Stimulated activated CD8-positive, alpha-beta memory T cell treated with anti-CD3 and anti-CD28 coated beads, Interleukin-15, amount 100 ng/mL, for 24 hours (primary cell): ENCODE data around the gene MYPN.
"Not testable (repeated sequence)": the region's sequence is repeated elsewhere in the genome, so short reads cannot be mapped to it uniquely, and the experiment has no call there.

Experiments
- DNase-seq: peaks from one replicate; pipeline ENCODE4 v3.0.0-alpha.2; 2020; ENCODE audit warnings: low read depth

Gene MYPN

DNA sequence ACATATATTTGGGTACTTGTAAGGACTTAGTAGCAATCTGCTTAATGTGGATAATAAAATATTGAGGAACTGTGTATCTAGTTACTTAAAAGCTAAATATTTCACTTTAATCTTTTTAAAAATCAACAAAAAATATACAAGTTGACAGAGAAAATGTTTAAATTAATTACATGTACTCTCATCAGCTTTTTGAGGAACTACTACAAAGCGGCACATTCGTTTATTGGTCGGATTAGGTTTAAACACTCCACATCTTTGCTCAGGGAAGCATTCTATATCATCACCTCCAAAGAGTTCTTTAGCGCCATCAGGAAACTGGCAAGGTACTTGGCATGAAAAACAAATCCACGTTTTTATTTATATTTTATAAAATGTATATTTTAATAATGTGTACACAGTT is 121.0 kb downstream of the MYPN start:
- no peak for DNase-seq

GRCh38 chr10:68231106-68231816 is 122.0 kb downstream of the MYPN start:
- peak; percentile 23 for DNase-seq

GRCh38 chr10:68231817-68232251 is 122.5 kb downstream of the MYPN start, which contains the start of gene ATOH7:
TSS of gene ATOH7 (minus strand) at chr10:68232113. CDS start at chr10:68231677, 436 bp downstream.
- no peak for DNase-seq

- DNase-seq = no peak
Measured at GRCh38 chr10:68233046-68233445, 123.8 kb downstream of the MYPN start.

GRCh38 chr10:68235111-68235510 is 125.8 kb downstream of the MYPN start:
- no peak for DNase-seq

GRCh38 chr10:68235581-68235980 is 126.3 kb downstream of the MYPN start:
- DNase-seq = no peak

- DNase-seq = no peak
Measured at GRCh38 chr10:68237173-68237572, 127.9 kb downstream of the MYPN start.

GRCh38 chr10:68238371-68238770 is 129.1 kb downstream of the MYPN start:
- no peak for DNase-seq

- DNase-seq = no peak
Measured at GRCh38 chr10:68239069-68239468, 129.8 kb downstream of the MYPN start.

DNA sequence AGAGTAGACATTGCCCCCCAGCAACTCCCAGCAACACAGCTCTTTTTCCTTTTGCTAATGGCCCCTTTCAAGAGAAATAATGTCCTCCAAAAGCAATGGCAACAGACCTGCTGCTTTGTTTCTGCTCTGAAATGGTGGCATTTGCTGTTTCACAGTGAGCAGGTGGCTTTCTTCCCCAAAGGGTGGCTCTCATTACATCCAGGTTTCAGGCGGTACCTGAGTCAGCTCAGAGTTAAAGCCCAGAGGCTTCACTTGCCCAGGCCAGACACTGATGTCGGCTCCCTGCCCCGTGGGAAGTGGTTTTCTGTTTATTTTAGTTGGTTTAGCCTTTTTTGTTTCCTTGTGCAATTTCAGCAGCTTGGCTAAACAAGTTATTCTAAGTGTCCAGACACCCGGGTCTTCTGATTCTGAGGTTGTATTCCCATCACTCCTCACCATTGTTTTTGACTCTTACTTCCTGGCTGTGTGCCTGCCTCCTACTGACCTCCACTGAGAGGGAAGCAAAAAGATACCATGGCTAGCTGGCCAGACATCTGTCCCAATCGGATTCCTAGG is 130.4 kb downstream of the MYPN start:
- DNase-seq = no peak

- DNase-seq = no peak
Measured at GRCh38 chr10:68242051-68242450, 132.8 kb downstream of the MYPN start.

GRCh38 chr10:68246397-68246796 is 137.1 kb downstream of the MYPN start:
- DNase-seq = not testable (repeated sequence)

- DNase-seq = no peak
Measured at GRCh38 chr10:68247931-68248330, 138.6 kb downstream of the MYPN start.

DNA sequence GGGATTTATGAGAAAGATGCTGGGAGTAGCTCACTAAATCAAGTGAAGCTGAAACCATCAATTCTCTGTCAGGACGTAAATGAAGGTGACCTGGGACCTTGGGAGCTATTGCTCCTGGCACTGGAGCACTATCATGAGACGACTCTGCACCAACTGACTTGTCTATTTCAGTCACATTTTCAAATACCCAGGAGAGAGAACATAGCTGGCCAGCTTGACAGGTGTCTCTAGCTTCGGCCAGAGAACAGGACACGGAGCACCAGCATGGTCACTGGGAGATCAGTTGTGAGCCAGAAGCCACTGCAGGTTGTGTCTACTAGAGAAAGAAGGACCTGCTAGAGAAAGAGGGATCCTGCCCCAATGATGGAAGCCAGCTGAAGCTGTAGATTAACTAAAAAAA is 140.0 kb downstream of the MYPN start:
- no peak for DNase-seq

GRCh38 chr10:68251151-68251550 is 141.9 kb downstream of the MYPN start:
- no peak for DNase-seq

GRCh38 chr10:68251625-68252495 is 142.6 kb downstream of the MYPN start:
- no peak for DNase-seq

- no peak for DNase-seq
Measured at GRCh38 chr10:68253346-68253745, 144.1 kb downstream of the MYPN start.

DNA sequence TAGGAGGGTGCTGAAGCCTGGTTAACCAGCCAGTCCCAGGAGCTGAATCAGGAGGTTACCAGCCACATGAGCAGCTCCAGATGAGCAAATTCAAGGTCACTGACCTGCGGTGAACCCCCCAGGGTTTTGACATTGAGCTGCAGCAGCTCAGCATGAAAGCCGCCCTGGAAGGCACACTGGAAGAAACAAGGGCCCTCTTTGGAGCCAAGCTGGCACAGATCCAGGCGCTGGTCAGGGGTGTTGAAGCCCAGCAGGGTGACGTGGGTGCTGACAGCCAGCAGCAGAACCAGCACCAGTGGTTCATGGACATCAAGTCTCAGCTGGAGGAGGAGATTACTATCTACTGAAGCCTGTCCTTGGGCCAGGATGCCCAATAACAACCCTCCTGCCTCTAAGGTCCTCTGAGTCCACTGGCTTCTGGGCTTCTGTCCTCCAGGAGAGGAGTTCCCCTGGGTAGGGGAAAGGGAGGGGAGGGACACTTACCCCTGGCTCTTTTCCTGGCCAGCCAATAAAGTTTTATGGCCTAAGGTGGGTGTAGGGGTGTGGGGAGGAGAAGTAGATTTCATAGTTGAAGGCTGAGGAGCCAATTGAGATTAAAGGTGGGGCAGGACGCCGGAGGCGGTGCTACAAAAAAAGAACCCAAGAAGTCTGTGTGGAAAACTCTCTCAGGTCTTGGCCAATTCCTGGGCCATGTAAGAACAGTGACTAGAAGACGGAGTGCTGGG is 152.0 kb downstream of the MYPN start:
- DNase-seq = no peak
